Transverse colon (tissue), 4 donors: Measurements from ENCODE around the gene FOXC2.

ENCODE experiments used
- EP300 ChIP-seq: sonication (generic); formaldehyde crosslinking; IDR thresholded peaks from one replicate; pipeline ENCODE4 v1.6.1; 2017; ENCODE audit warnings: antibody characterized with exemption, low read depth
- POLR2A ChIP-seq: fragments of 450-650 bp; IDR thresholded peaks from one replicate; pipeline ENCODE4 v1.6.1; 2016; ENCODE audit warnings: antibody characterized with exemption, mild to moderate bottlenecking, moderate library complexity
- POLR2AphosphoS5 ChIP-seq, 3 donors: sonication (generic); formaldehyde crosslinking; IDR thresholded peaks; one replicate each; pipeline ENCODE4 v1.6.1; 2016; ENCODE audit warnings: antibody characterized with exemption in 3 of 3
- TF ChIP-seq, protein P1 (sequence below), 5 experiments: fragments of 200-600 bp in 3 of 5; fragments of 450-650 bp in 2 of 5; sonication (generic) in 3 of 5; IDR thresholded peaks; 1 replicate in 2 of 5; 2 replicates in 3 of 5; pipeline ENCODE4 v1.5.1; 2016 to 2017; ENCODE audit warnings: antibody characterized with exemption in 5 of 5, inconsistent platforms in 3 of 5, mild to moderate bottlenecking in 2 of 5, moderate library complexity in 1 of 5

DNA sequence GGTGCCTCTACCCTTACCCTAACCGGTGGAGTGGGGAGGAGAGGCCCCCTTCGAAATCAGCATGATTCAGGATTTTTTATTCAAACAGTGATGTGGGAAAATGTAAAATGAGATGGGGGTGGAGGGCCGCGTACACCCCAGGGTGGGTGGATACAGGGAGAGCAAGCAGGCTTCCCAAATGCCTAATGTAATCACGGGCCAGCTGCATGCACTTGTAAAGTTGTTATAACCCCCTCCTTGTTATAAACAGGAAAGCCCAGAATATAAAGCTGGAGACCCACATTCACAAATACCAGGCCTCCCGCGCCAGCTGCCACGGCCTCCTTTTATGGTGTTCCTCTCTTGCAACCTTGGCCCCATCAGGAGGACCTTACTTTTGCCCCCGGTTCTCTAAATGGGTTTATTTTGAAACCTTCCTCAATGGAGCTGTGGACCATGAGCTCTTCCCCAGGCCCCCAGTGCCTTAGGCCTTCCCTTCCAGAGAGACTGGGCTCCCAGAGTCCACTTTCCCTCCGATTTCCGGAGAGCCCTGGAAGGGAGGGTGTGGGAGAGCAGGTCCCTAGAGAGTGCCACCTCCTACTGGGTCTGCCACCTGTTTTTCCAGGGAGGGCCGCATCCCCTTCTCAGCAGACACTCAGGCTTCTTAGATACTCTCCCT lies 10.8 kb downstream of the FOXC2 start:
- peak in 2 of 3 donors; percentile 23 to 37 for TF ChIP-seq POLR2AphosphoS5 (IDR thresholded peaks at IDR 0.05)
- no peak for TF ChIP-seq POLR2A
- TF ChIP-seq, protein P1, sequence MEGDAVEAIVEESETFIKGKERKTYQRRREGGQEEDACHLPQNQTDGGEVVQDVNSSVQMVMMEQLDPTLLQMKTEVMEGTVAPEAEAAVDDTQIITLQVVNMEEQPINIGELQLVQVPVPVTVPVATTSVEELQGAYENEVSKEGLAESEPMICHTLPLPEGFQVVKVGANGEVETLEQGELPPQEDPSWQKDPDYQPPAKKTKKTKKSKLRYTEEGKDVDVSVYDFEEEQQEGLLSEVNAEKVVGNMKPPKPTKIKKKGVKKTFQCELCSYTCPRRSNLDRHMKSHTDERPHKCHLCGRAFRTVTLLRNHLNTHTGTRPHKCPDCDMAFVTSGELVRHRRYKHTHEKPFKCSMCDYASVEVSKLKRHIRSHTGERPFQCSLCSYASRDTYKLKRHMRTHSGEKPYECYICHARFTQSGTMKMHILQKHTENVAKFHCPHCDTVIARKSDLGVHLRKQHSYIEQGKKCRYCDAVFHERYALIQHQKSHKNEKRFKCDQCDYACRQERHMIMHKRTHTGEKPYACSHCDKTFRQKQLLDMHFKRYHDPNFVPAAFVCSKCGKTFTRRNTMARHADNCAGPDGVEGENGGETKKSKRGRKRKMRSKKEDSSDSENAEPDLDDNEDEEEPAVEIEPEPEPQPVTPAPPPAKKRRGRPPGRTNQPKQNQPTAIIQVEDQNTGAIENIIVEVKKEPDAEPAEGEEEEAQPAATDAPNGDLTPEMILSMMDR (IDR thresholded peaks at IDR 0.05) = no peak
- TF ChIP-seq EP300 = no peak
